B cell (primary cell): ENCODE results near the gene WDR48.

Source experiments
- EZH2 ChIP-seq: IDR thresholded peaks from 2 replicates; pipeline ENCODE4 v1.6.1; 2012; ENCODE audit warnings: borderline replicate concordance, low read depth, mild to moderate bottlenecking, moderate library complexity, low read length; ENCODE audit not compliant: insufficient read depth, poor library complexity, severe bottlenecking
- TF ChIP-seq, protein P1 (sequence below): fragments of 200-600 bp; IDR thresholded peaks from one replicate; pipeline ENCODE4 v1.8.0; 2022; ENCODE audit warnings: antibody characterized with exemption, mild to moderate bottlenecking

DNA sequence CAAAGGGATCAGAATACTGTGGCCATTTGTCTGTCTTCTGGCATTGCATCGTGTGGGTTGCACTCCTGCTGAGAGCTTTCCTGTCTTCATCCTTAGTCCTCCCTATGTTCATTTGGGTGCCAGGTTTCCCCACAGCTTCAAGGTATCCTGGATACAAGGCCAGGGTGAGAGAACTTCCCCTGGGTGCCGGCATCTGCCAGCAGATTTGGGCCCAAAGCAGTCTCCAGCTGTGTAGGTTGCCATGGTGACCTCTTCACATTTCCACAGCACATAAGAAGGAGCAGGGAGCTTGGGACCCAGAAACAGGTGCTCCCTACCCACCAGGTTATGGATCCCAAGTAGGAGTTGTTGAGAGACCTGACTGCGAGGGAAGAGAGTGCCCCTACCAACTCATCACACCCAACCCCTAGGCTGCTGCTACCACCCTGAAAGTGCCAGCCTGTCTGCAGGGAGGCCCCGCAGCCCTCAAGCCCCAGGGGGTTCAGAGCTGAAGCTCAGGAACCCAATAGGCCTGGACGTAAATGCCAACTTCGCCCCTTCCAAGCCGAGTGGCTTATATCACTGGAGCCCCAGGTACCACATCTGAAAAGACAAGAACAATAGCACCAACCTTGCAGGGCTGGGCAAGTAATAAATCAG lies 75.6 kb downstream of the WDR48 start:
- TF ChIP-seq, protein P1, sequence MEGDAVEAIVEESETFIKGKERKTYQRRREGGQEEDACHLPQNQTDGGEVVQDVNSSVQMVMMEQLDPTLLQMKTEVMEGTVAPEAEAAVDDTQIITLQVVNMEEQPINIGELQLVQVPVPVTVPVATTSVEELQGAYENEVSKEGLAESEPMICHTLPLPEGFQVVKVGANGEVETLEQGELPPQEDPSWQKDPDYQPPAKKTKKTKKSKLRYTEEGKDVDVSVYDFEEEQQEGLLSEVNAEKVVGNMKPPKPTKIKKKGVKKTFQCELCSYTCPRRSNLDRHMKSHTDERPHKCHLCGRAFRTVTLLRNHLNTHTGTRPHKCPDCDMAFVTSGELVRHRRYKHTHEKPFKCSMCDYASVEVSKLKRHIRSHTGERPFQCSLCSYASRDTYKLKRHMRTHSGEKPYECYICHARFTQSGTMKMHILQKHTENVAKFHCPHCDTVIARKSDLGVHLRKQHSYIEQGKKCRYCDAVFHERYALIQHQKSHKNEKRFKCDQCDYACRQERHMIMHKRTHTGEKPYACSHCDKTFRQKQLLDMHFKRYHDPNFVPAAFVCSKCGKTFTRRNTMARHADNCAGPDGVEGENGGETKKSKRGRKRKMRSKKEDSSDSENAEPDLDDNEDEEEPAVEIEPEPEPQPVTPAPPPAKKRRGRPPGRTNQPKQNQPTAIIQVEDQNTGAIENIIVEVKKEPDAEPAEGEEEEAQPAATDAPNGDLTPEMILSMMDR, result no peak
- no peak for TF ChIP-seq EZH2
